ENCODE data around the gene PGP. TPM values are rescaled to one million over a fixed set of nuclear protein-coding genes. Genes with fewer than 3 reads are reported as not detected.
A peak's percentile ranks its signal among the peaks of the same experiment; 100 is the strongest.
"Not testable (repeated sequence)": the region's sequence is repeated elsewhere in the genome, so short reads cannot be mapped to it uniquely, and the experiment has no call there.

Gene PGP, protein sequence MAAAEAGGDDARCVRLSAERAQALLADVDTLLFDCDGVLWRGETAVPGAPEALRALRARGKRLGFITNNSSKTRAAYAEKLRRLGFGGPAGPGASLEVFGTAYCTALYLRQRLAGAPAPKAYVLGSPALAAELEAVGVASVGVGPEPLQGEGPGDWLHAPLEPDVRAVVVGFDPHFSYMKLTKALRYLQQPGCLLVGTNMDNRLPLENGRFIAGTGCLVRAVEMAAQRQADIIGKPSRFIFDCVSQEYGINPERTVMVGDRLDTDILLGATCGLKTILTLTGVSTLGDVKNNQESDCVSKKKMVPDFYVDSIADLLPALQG
- total RNA-seq (2022): 31.1 and 36.2 TPM in 2 replicates
- Bru-seq, nascent RNA: percentile 67 among the genes with signal in this experiment
- percentile 81 among the genes with signal in this experiment for BruChase-seq, experiment 1, labeled RNA remaining after a 2-hour chase
- BruChase-seq, experiment 2, labeled RNA remaining after a 6-hour chase: percentile 86 among the genes with signal in this experiment
- long read RNA-seq, transcript PGP-201 (2 exons, 2,727 nt): major isoform, 291 of 318 reads
- long read RNA-seq, partial matches to known transcripts: 5 of 318 reads
- long read RNA-seq, other reads (novel, unspliced or antisense): 22 of 318 reads

DNA sequence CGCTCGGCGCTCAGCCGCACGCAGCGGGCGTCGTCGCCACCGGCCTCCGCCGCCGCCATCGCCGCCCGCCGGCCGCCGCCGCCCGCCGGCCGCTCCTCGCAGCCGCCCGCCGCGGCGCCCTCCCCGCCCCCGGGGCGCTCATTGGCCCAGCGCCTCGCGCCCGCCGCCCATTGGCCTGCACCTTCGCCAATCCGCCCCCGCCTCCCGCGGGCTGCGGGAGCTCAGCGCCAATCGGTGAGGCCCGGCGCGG, at the start of gene PGP:
Gene PGP (minus strand): TSS at position 122 of the 250 bp plus-strand sequence. CDS start 63 bp downstream, at position 59.
- no peaks in the 10 kb centered on the region for H3K27me3 ChIP-seq (replicated peaks; ENCODE audit: control insufficient read depth, insufficient read depth, low read length)
- intact Hi-C loops (cut with micrococcal nuclease; ENCODE audit: unreplicated experiment): no loop called here
- DNase-seq: no peak
- no TSS peak for BruUV-seq (replicated peaks)
- peak within 1 kb of the TSS; percentile 75 for H3K27ac Mint-ChIP-seq (ENCODE audit: unreplicated experiment)
- peaks cover 3% of the 10 kb centered on the region; the same call in 1 of the 2 replicates for H3K36me3 ChIP-seq (ENCODE audit: control insufficient read depth, insufficient read depth, low read length)
- H3K4me1 ChIP-seq: peaks cover 29% of the 10 kb centered on the region
- H3K27me3 Mint-ChIP-seq (ENCODE audit: insufficient read depth, unreplicated experiment): no peaks in the 10 kb centered on the region
- ChIA-PET CTCF (interaction anchor here (1.0 to 1.6 kb wide), 4 partner anchors 20 to 215 kb away, joined by 4 to 10 read pairs (median 8); partner anchors contain the start of gene ECI1), POLR2A (interaction anchor here (0.6 to 2.0 kb wide), 14 partner anchors 8 to 756 kb away, joined by 3 to 21 read pairs (median 4); partner anchors contain the start of genes E4F1, ECI1, KCTD5 and RPS2)
- no peaks in the 10 kb centered on the region for H3K4me1 Mint-ChIP-seq (ENCODE audit: low read depth, unreplicated experiment)
- peak within 1 kb of the TSS; percentile 75 for H3K4me3 ChIP-seq (ENCODE audit: low read depth, low read length)
- no peaks in the 10 kb centered on the region for H3K9me3 Mint-ChIP-seq (ENCODE audit: unreplicated experiment)
- H3K4me3 Mint-ChIP-seq (ENCODE audit: unreplicated experiment): peak within 1 kb of the TSS; percentile 74
- TF ChIP-seq, protein P1, sequence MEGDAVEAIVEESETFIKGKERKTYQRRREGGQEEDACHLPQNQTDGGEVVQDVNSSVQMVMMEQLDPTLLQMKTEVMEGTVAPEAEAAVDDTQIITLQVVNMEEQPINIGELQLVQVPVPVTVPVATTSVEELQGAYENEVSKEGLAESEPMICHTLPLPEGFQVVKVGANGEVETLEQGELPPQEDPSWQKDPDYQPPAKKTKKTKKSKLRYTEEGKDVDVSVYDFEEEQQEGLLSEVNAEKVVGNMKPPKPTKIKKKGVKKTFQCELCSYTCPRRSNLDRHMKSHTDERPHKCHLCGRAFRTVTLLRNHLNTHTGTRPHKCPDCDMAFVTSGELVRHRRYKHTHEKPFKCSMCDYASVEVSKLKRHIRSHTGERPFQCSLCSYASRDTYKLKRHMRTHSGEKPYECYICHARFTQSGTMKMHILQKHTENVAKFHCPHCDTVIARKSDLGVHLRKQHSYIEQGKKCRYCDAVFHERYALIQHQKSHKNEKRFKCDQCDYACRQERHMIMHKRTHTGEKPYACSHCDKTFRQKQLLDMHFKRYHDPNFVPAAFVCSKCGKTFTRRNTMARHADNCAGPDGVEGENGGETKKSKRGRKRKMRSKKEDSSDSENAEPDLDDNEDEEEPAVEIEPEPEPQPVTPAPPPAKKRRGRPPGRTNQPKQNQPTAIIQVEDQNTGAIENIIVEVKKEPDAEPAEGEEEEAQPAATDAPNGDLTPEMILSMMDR (IDR thresholded peaks at IDR 0.05; ENCODE audit: insufficient read depth in 1 of 2, low read depth in 1 of 2, low read length in 1 of 2, severe bottlenecking in 1 of 2, unreplicated experiment in 1 of 2): no peak
- H3K36me3 Mint-ChIP-seq (ENCODE audit: insufficient read depth, unreplicated experiment): peaks cover 45% of the 10 kb centered on the region
- no peaks in the 10 kb centered on the region for H3K9me3 ChIP-seq

DNA sequence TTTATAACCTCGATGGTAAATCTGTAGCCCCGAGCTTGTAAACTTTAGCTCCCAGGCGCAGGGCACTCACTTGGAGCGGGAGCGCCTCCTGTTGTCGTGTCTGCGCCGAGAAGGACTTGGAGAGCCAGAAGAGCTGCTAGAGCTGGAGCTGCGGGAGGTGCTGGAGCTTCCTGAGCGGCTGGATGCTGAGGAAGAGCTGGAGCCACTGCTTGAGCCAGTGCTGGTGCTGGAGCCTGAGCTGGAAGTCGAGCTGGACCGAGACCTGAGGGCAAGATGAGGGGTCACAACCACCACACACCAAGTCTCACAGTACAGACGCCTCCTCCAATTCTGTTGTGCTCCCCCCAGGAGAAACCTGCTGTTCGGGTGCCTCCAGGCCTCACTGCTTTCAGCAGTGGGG, 48.4 kb upstream of the PGP start:
- peaks cover 95% of the 10 kb centered on the region for H3K36me3 Mint-ChIP-seq (ENCODE audit: insufficient read depth, unreplicated experiment)
- not testable (repeated sequence) for H3K36me3 ChIP-seq (ENCODE audit: control insufficient read depth, insufficient read depth, low read length); DNase-seq; H3K4me1 ChIP-seq; H3K4me3 ChIP-seq (ENCODE audit: low read depth, low read length); H3K9me3 ChIP-seq; H3K9me3 Mint-ChIP-seq (ENCODE audit: unreplicated experiment); BruUV-seq (replicated peaks); H3K27ac Mint-ChIP-seq (ENCODE audit: unreplicated experiment); H3K4me1 Mint-ChIP-seq (ENCODE audit: low read depth, unreplicated experiment); H3K27me3 ChIP-seq (replicated peaks; ENCODE audit: control insufficient read depth, insufficient read depth, low read length); H3K4me3 Mint-ChIP-seq (ENCODE audit: unreplicated experiment); H3K27me3 Mint-ChIP-seq (ENCODE audit: insufficient read depth, unreplicated experiment)
- POLR2A ChIA-PET: interaction anchor here (1.1 kb wide), 1 partner anchor 11 kb away, joined by 4 read pairs; the partner anchor contains the start of gene ECI1
- intact Hi-C loops (cut with micrococcal nuclease; ENCODE audit: unreplicated experiment): loop anchor here (10.0 kb wide), 1 partner anchor 162 kb away; the partner anchor contains the start of gene CCNF
- CTCF ChIA-PET: interaction anchor here (1.2 kb wide), 1 partner anchor 12 kb away, joined by 3 read pairs; the partner anchor contains the start of gene ECI1

DNA sequence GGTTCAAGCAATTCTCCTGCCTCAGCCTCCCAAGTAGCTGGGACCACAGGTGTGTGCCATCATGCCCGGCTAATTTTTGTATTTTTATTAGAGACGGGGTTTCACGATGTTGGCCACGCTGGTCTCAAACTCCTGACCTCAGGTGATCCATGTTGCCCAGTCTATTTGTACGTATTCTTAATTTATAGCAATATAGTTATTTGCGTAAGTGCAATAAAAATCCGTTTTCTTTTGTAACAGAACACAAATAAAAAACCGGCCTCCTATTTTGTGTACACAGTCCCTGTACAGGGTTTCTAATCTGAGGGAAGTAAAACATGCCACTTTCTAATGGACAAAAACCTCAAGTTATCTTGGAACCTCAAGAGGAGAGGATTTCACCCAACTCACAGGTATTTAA, 45.6 kb upstream of the PGP start:
- no peak for DNase-seq
- ChIA-PET POLR2A (interaction anchor here (1.1 kb wide), 1 partner anchor 9 kb away, joined by 8 read pairs; the partner anchor contains the start of gene ECI1), CTCF (no interaction called here)
- Histone ChIP-seq H3K4me3 (ENCODE audit: low read depth, low read length) (no peak overlapping the region), H3K9me3 (no peaks in the 10 kb centered on the region), H3K4me1 (no peaks in the 10 kb centered on the region), H3K27me3 (replicated peaks; ENCODE audit: control insufficient read depth, insufficient read depth, low read length) (no peaks in the 10 kb centered on the region), H3K36me3 (ENCODE audit: control insufficient read depth, insufficient read depth, low read length) (peaks cover 3% of the 10 kb centered on the region)
- no peaks in the 10 kb centered on the region for H3K4me1 Mint-ChIP-seq (ENCODE audit: low read depth, unreplicated experiment)
- H3K36me3 Mint-ChIP-seq (ENCODE audit: insufficient read depth, unreplicated experiment): peaks cover 98% of the 10 kb centered on the region
- H3K4me3 Mint-ChIP-seq (ENCODE audit: unreplicated experiment): no peak overlapping the region
- no peaks in the 10 kb centered on the region for H3K9me3 Mint-ChIP-seq (ENCODE audit: unreplicated experiment)
- no TSS peak for BruUV-seq (replicated peaks)
- no peaks in the 10 kb centered on the region for H3K27me3 Mint-ChIP-seq (ENCODE audit: insufficient read depth, unreplicated experiment)
- no peak overlapping the region for H3K27ac Mint-ChIP-seq (ENCODE audit: unreplicated experiment)
- TF ChIP-seq, protein P1 (IDR thresholded peaks at IDR 0.05; ENCODE audit: insufficient read depth in 1 of 2, low read depth in 1 of 2, low read length in 1 of 2, severe bottlenecking in 1 of 2, unreplicated experiment in 1 of 2): no peak
- intact Hi-C loops (cut with micrococcal nuclease; ENCODE audit: unreplicated experiment): loop anchor here (10.0 kb wide), 1 partner anchor 165 kb away; the partner anchor contains the start of gene CCNF

DNA sequence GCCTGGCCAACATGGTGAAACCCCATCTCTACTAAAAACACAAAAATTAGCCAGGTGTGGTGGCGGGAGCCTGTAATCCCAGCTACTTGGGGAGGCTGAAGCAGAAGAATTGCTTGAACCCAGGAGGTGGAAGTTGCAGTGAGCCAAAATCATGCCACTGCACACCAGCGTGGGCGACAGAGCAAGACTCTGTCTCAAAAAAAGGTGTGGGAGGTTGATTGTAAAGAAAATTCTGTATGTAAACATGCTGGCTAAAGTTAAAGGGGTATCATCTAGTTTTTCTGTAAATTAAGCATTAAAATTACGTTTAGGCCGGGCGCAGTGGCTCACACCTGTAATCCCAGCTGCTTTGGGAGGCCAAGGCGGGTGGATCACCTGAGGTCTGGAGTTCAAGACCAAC, 43.9 kb upstream of the PGP start:
- peaks cover 98% of the 10 kb centered on the region for H3K36me3 Mint-ChIP-seq (ENCODE audit: insufficient read depth, unreplicated experiment)
- H3K4me3 Mint-ChIP-seq (ENCODE audit: unreplicated experiment); intact Hi-C loops (cut with micrococcal nuclease; ENCODE audit: unreplicated experiment); DNase-seq; CTCF ChIA-PET; H3K36me3 ChIP-seq (ENCODE audit: control insufficient read depth, insufficient read depth, low read length); H3K27me3 ChIP-seq (replicated peaks; ENCODE audit: control insufficient read depth, insufficient read depth, low read length); H3K4me1 Mint-ChIP-seq (ENCODE audit: low read depth, unreplicated experiment); BruUV-seq (replicated peaks); H3K27ac Mint-ChIP-seq (ENCODE audit: unreplicated experiment); H3K9me3 Mint-ChIP-seq (ENCODE audit: unreplicated experiment); H3K27me3 Mint-ChIP-seq (ENCODE audit: insufficient read depth, unreplicated experiment); H3K4me3 ChIP-seq (ENCODE audit: low read depth, low read length); H3K4me1 ChIP-seq; H3K9me3 ChIP-seq: not testable (repeated sequence)
- POLR2A ChIA-PET: interaction anchor here (1.2 kb wide), 1 partner anchor 10 kb away, joined by 3 read pairs; no protein-coding TSS in a partner anchor
